Transverse colon (tissue), 4 donors: Measurements from ENCODE around the gene SNTG2.

Experiments
- EP300 ChIP-seq: sonication (generic); formaldehyde crosslinking; IDR thresholded peaks from one replicate; pipeline ENCODE4 v1.6.1; 2017; ENCODE audit warnings: antibody characterized with exemption, low read depth
- POLR2A ChIP-seq: fragments of 450-650 bp; IDR thresholded peaks from one replicate; pipeline ENCODE4 v1.6.1; 2016; ENCODE audit warnings: antibody characterized with exemption, mild to moderate bottlenecking, moderate library complexity
- POLR2AphosphoS5 ChIP-seq, 3 donors: sonication (generic); formaldehyde crosslinking; IDR thresholded peaks; one replicate each; pipeline ENCODE4 v1.6.1; 2016; ENCODE audit warnings: antibody characterized with exemption in 3 of 3
- TF ChIP-seq, protein P1 (sequence below), 5 experiments: fragments of 200-600 bp in 3 of 5; fragments of 450-650 bp in 2 of 5; sonication (generic) in 3 of 5; IDR thresholded peaks; 1 replicate in 2 of 5; 2 replicates in 3 of 5; pipeline ENCODE4 v1.5.1; 2016 to 2017; ENCODE audit warnings: antibody characterized with exemption in 5 of 5, inconsistent platforms in 3 of 5, mild to moderate bottlenecking in 2 of 5, moderate library complexity in 1 of 5

DNA sequence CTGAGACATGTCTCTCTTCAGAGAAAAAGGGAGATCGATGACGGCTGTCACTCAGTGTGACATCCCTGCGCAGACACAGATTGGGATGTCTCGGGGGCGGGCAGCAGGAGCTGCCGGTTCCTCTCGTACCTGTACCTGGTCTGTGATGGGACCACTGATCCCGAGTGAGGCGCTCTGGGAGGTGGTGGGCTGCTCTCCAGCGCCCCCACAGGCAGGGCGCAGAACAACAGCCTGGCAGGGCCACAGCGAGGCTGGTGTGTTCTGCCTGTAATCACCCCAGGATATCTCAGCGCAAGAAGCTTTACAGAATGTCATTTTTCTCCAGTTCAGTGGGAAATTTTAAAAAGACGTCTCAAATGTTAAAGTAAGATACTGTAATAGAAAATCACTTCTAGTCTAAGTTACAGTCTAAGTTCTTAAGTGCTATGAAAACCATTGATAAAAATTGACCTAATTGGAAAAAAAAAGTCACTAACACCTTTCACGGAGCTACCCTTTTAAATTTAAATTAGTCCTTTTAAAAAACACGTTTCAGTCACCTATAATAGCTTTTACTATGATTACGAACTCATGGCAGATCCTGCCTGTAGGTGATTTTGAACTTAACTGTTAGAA, 189.8 kb downstream of the SNTG2 start:
- TF ChIP-seq, protein P1, sequence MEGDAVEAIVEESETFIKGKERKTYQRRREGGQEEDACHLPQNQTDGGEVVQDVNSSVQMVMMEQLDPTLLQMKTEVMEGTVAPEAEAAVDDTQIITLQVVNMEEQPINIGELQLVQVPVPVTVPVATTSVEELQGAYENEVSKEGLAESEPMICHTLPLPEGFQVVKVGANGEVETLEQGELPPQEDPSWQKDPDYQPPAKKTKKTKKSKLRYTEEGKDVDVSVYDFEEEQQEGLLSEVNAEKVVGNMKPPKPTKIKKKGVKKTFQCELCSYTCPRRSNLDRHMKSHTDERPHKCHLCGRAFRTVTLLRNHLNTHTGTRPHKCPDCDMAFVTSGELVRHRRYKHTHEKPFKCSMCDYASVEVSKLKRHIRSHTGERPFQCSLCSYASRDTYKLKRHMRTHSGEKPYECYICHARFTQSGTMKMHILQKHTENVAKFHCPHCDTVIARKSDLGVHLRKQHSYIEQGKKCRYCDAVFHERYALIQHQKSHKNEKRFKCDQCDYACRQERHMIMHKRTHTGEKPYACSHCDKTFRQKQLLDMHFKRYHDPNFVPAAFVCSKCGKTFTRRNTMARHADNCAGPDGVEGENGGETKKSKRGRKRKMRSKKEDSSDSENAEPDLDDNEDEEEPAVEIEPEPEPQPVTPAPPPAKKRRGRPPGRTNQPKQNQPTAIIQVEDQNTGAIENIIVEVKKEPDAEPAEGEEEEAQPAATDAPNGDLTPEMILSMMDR (IDR thresholded peaks at IDR 0.05): peak; percentile 52 to 92 (median 70)
- TF ChIP-seq POLR2A: no peak
- no peak for TF ChIP-seq POLR2AphosphoS5 (IDR thresholded peaks at IDR 0.05)
- no peak for TF ChIP-seq EP300
